ENCODE results near the gene SKAP1.
"Not testable (repeated sequence)": the region's sequence is repeated elsewhere in the genome, so short reads cannot be mapped to it uniquely, and the experiment has no call there.

SKAP1 gene

DNA sequence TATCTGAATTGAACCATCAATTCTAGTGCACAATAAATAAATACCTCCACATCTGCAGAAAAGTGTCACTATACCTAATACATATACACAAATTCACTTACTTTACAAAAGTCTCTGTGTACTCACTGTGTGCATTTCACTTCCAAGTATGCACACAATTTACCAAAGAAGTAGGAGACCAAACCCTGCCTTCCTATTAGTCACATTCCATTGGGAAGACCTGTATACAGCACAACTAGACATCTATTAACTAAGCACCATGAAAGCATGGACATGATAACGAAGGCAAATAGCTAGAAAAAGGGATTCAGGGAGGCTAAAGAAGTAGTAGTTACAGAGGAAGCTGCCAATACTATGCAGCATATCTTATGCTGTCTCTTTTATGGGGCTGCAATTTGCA, 183.0 kb downstream of the SKAP1 start:
- no peak for TF ChIP-seq PAX5 (IDR thresholded peaks at IDR 0.05; ENCODE audit: insufficient read depth, low read length, severe bottlenecking)
- no peak for TF ChIP-seq SPI1 (IDR thresholded peaks at IDR 0.05; ENCODE audit: low read depth, low read length)
- TF ChIP-seq POLR2AphosphoS5 (IDR thresholded peaks at IDR 0.05; ENCODE audit: low read depth, low read length), result no peak
- TF ChIP-seq POU2F2 (IDR thresholded peaks at IDR 0.05; ENCODE audit: low read depth, low read length), result no peak
- TF ChIP-seq POLR2A (IDR thresholded peaks at IDR 0.05; ENCODE audit: low read depth, low read length), result no peak
- TF ChIP-seq TAF1 (IDR thresholded peaks at IDR 0.05; ENCODE audit: low read depth, low read length), result no peak
- FAIRE-seq (no peak), DNase-seq (ENCODE audit: insufficient read length, low spot score) (no peak)

DNA sequence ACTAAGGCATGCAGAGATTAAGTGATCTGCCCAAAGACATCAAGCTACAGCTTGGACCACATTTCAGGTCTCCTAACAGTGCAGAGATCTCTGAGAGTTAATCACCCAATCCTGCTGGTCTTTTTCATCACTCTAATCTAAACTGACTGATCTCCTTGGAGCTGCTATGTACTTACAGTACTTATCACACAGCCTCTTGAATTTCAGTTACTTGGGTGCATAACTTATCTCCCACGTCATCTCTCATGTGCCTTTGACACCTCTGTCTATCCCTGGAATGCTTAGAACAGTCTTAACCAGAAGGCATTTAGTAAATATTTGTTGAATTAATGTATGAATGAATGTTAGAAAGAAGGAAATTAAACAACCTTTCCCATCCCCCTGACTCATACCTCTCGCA, 183.4 kb downstream of the SKAP1 start:
- no peak for TF ChIP-seq PAX5 (IDR thresholded peaks at IDR 0.05; ENCODE audit: insufficient read depth, low read length, severe bottlenecking)
- no peak for TF ChIP-seq POU2F2 (IDR thresholded peaks at IDR 0.05; ENCODE audit: low read depth, low read length)
- no peak for TF ChIP-seq POLR2AphosphoS5 (IDR thresholded peaks at IDR 0.05; ENCODE audit: low read depth, low read length)
- no peak for TF ChIP-seq TAF1 (IDR thresholded peaks at IDR 0.05; ENCODE audit: low read depth, low read length)
- no peak for TF ChIP-seq SPI1 (IDR thresholded peaks at IDR 0.05; ENCODE audit: low read depth, low read length)
- FAIRE-seq (no peak), DNase-seq (ENCODE audit: insufficient read length, low spot score) (no peak)

- FAIRE-seq; DNase-seq (ENCODE audit: insufficient read length, low spot score): not testable (repeated sequence)
These were observed 184.5 kb downstream of the SKAP1 start for GRCh38 chr17:48245465-48246033.

GRCh38 chr17:48244814-48245213, 185.2 kb downstream of the SKAP1 start:
- TF ChIP-seq POLR2AphosphoS5 (IDR thresholded peaks at IDR 0.05; ENCODE audit: low read depth, low read length) (no peak), TAF1 (IDR thresholded peaks at IDR 0.05; ENCODE audit: low read depth, low read length) (no peak), POLR2A (IDR thresholded peaks at IDR 0.05; ENCODE audit: low read depth, low read length) (no peak), POU2F2 (IDR thresholded peaks at IDR 0.05; ENCODE audit: low read depth, low read length) (no peak), PAX5 (IDR thresholded peaks at IDR 0.05; ENCODE audit: insufficient read depth, low read length, severe bottlenecking) (no peak), SPI1 (IDR thresholded peaks at IDR 0.05; ENCODE audit: low read depth, low read length) (no peak)
- FAIRE-seq, result no peak
- DNase-seq (ENCODE audit: insufficient read length, low spot score), result no peak

- FAIRE-seq, result peak; percentile 72
- TF ChIP-seq POLR2A (IDR thresholded peaks at IDR 0.05; ENCODE audit: low read depth, low read length) (no peak), PAX5 (IDR thresholded peaks at IDR 0.05; ENCODE audit: insufficient read depth, low read length, severe bottlenecking) (no peak), POU2F2 (IDR thresholded peaks at IDR 0.05; ENCODE audit: low read depth, low read length) (no peak), SPI1 (IDR thresholded peaks at IDR 0.05; ENCODE audit: low read depth, low read length) (no peak), POLR2AphosphoS5 (IDR thresholded peaks at IDR 0.05; ENCODE audit: low read depth, low read length) (no peak), TAF1 (IDR thresholded peaks at IDR 0.05; ENCODE audit: low read depth, low read length) (no peak)
These were observed 185.8 kb downstream of the SKAP1 start for GRCh38 chr17:48244121-48244711.

DNA sequence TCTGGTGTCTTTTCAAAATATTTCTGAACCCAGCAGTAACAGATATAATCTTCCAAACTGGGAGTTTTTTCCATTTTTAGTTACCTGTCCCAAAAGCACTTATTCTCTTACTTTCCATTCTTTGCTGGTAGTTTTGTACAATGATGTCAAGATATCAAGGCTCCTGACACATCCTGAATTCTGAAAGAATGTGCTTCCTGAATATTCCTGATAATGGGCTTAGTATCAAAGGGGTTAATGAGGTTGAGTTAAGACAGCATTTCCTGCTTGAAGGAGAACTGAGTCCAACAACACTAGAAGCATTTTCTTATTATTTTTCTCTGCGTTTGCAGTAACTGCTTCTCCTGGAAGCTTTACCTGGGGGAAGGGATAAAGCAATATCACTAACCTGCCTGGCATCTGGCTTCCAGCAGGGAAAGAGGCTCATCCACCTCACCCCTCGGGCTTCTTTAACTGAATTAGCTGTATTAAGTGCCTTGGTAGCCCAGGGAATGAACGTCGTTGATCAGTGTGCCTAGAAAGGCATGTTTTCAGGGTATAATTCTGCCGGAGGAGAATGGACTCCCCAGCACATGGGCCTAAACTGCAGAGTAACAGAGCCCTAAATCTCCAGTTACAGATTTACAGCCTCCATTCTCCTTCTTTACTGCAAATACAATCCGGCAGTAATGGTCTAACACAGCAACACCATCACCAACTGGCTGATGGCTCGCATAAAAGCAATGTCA, 188.1 kb downstream of the SKAP1 start:
- FAIRE-seq (peak; percentile 38), DNase-seq (ENCODE audit: insufficient read length, low spot score) (no peak)
- no peak for TF ChIP-seq POLR2A (IDR thresholded peaks at IDR 0.05; ENCODE audit: low read depth, low read length)
- TF ChIP-seq TAF1 (IDR thresholded peaks at IDR 0.05; ENCODE audit: low read depth, low read length), result no peak
- no peak for TF ChIP-seq PAX5 (IDR thresholded peaks at IDR 0.05; ENCODE audit: insufficient read depth, low read length, severe bottlenecking)

More at GRCh38 chr17:48244121-48244711, 185.8 kb downstream of the SKAP1 start:
- DNase-seq (ENCODE audit: insufficient read length, low spot score), result no peak

GRCh38 chr17:48241131-48241591, 188.9 kb downstream of the SKAP1 start:
- peak; percentile 73 for TF ChIP-seq SPI1 (IDR thresholded peaks at IDR 0.05; ENCODE audit: low read depth, low read length)
- TF ChIP-seq POLR2AphosphoS5 (IDR thresholded peaks at IDR 0.05; ENCODE audit: low read depth, low read length), result no peak
- TF ChIP-seq TAF1 (IDR thresholded peaks at IDR 0.05; ENCODE audit: low read depth, low read length), result no peak
- no peak for TF ChIP-seq POU2F2 (IDR thresholded peaks at IDR 0.05; ENCODE audit: low read depth, low read length)
- TF ChIP-seq PAX5 (IDR thresholded peaks at IDR 0.05; ENCODE audit: insufficient read depth, low read length, severe bottlenecking), result no peak
- no peak for TF ChIP-seq POLR2A (IDR thresholded peaks at IDR 0.05; ENCODE audit: low read depth, low read length)
- DNase-seq (ENCODE audit: insufficient read length, low spot score) (peak; percentile 27), FAIRE-seq (peak; percentile 76)

- DNase-seq (ENCODE audit: insufficient read length, low spot score), result no peak
- TF ChIP-seq TAF1 (IDR thresholded peaks at IDR 0.05; ENCODE audit: low read depth, low read length) (no peak), POU2F2 (IDR thresholded peaks at IDR 0.05; ENCODE audit: low read depth, low read length) (no peak), PAX5 (IDR thresholded peaks at IDR 0.05; ENCODE audit: insufficient read depth, low read length, severe bottlenecking) (no peak), POLR2A (IDR thresholded peaks at IDR 0.05; ENCODE audit: low read depth, low read length) (no peak), POLR2AphosphoS5 (IDR thresholded peaks at IDR 0.05; ENCODE audit: low read depth, low read length) (no peak)
- no peak for FAIRE-seq
These were observed 189.4 kb downstream of the SKAP1 start for GRCh38 chr17:48240562-48241130.

DNA sequence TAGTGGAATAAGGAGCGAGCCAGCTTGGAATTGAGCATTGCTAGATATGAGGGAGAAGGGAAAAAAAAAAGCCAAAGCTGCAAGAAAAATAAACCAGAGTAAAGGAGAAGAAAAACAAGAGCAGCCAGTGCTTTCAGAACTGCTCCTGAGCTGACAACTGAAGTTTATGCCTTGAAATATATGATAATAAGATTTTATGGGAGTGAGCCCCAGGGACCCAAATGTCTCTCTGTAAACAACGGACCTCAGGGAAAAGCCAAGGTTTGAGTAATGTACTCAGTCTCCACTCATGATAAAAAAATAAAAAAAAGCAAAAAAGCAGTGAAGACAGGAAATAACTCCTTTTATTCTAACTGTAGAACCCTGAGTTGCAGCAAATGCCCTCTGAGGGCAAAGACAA, 189.9 kb downstream of the SKAP1 start:
- TF ChIP-seq POLR2AphosphoS5 (IDR thresholded peaks at IDR 0.05; ENCODE audit: low read depth, low read length), result no peak
- no peak for TF ChIP-seq PAX5 (IDR thresholded peaks at IDR 0.05; ENCODE audit: insufficient read depth, low read length, severe bottlenecking)
- TF ChIP-seq POU2F2 (IDR thresholded peaks at IDR 0.05; ENCODE audit: low read depth, low read length), result no peak
- TF ChIP-seq TAF1 (IDR thresholded peaks at IDR 0.05; ENCODE audit: low read depth, low read length), result no peak
- DNase-seq (ENCODE audit: insufficient read length, low spot score) (no peak), FAIRE-seq (no peak)
